ENCODE data around the gene C1QTNF12.

The C1QTNF12 gene

DNA sequence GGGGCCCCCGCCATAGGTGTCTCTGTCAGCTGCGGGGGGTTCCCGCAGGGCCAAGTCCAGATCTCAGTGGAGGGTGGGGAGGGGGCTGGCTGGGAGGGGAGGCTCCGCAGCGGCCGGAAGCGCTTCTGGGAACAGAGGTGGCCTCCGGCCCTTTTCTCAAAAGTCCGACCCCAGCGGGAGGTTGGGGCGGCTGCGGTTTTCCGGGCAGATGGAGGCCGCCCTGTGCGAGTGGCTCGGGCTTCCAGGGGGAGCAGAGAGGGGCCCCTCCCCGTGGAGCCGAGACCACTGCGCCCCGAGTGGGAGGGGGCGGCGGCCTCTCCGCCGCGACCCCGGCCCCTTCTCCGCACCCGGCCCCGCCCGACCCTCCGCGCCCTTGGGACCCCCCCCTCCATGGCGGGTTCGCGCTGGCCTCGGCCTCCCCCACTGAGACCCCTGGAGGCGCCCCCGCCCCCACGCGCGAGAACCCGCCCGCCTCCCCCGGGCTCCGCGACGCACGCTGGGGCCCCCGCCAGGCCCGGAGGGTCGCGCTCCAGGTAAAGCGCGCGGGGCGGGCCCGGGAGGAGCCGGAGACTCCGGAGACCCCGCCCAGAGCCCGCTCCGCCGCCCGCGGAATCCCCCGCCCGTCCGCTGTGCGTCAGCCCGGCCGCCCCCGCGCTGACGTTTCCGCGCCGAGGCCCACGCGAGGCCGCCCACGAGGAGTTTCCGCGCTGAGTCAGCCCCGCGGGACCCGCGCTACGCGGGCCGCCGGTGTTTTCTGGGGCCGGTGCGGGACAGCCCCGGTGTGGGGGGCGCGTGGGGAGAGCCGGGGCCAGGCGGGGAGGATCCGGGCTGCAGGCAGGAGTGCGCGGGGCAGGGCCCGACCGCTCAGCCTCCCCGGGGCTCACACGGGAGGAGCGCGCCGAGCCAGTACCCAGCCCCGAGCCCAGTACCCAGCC is 45.4 kb downstream of the C1QTNF12 start:
- no peak overlapping the region for H2AFZ ChIP-seq (ENCODE audit: low read length)
- no peak overlapping the region for H3K4me3 ChIP-seq (ENCODE audit: low read length)
- no peaks in the 10 kb centered on the region for H3K36me3 ChIP-seq (replicated peaks; ENCODE audit: insufficient read depth, low read length)
- no peaks in the 10 kb centered on the region for H3K9me3 ChIP-seq (replicated peaks; ENCODE audit: insufficient read depth, low read length)
- DNase-seq = no peak
- no peaks in the 10 kb centered on the region for H3F3A ChIP-seq (ENCODE audit: insufficient read depth, low read length)
- no peaks in the 10 kb centered on the region for H3K4me1 ChIP-seq (ENCODE audit: low read length)
- TF ChIP-seq EZH2phosphoT487 (IDR thresholded peaks at IDR 0.05; ENCODE audit: low read length) (no peak), EZH2 (optimal IDR thresholded peaks at IDR 0.05; ENCODE audit: low read depth, low read length) (no peak)
- TF ChIP-seq, protein P1, sequence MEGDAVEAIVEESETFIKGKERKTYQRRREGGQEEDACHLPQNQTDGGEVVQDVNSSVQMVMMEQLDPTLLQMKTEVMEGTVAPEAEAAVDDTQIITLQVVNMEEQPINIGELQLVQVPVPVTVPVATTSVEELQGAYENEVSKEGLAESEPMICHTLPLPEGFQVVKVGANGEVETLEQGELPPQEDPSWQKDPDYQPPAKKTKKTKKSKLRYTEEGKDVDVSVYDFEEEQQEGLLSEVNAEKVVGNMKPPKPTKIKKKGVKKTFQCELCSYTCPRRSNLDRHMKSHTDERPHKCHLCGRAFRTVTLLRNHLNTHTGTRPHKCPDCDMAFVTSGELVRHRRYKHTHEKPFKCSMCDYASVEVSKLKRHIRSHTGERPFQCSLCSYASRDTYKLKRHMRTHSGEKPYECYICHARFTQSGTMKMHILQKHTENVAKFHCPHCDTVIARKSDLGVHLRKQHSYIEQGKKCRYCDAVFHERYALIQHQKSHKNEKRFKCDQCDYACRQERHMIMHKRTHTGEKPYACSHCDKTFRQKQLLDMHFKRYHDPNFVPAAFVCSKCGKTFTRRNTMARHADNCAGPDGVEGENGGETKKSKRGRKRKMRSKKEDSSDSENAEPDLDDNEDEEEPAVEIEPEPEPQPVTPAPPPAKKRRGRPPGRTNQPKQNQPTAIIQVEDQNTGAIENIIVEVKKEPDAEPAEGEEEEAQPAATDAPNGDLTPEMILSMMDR (IDR thresholded peaks at IDR 0.05; ENCODE audit: low read length) = no peak
- no peak overlapping the region for H3K9ac ChIP-seq (ENCODE audit: low read length)
- no peaks in the 10 kb centered on the region for H3K9me2 ChIP-seq (replicated peaks; ENCODE audit: insufficient read depth, low read length)
- no peaks in the 10 kb centered on the region for H4K20me1 ChIP-seq (ENCODE audit: insufficient read depth, low read length)
- peaks cover 65% of the 10 kb centered on the region for H3K27me3 ChIP-seq (replicated peaks; ENCODE audit: insufficient read depth, low read length)
- no peaks in the 10 kb centered on the region for H3K79me2 ChIP-seq (ENCODE audit: low read length)
- no peak overlapping the region for H3K27ac ChIP-seq (ENCODE audit: low read length)
- H3K4me2 ChIP-seq (ENCODE audit: low read depth, low read length) = no peak overlapping the region

DNA sequence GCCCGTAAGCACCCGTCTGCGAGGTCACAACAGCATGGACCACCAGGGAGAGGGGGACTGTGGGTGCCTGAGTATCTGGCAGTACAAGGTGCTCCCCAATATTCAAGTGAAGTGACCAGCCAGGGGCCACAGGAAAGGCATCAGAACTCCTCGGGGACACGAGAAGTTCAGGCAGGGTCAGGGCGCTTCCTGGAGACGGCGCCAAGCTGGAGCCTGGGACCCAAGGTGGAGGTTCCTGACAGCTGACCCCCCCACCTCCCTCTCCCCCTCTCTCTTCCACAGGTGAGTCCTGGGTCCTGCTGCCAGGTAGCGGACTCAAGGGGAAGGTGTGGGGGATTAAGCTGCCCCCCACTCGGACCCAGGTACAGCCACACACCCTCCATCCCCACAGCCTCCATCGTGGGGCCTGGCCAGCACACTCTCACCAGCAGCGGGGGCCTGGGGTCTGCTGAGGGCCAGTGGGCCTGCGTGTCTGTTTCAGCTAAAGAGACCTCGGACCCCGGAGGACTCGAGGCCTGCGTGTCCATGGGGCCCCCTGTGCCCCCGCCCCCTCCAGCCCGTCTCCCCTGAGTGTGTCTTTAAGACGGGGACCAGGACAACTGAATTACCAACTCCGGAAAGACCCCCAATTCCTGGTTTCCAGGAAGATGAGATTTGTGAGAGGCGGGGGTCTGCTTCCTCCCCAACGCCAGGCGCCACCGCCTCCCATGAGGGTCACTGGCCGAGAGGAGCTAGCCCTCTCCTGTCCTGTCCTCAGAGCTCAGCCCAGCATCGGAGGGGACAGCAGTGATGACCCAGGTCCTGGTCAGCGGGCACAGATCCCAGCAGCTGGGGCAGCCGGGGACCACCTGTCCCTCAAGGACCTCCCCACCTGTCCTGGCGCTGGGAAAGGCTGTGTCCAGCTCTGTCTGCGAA is 46.3 kb downstream of the C1QTNF12 start:
- TF ChIP-seq, protein P1 (IDR thresholded peaks at IDR 0.05; ENCODE audit: low read length) = no peak
- no peak for TF ChIP-seq EZH2phosphoT487 (IDR thresholded peaks at IDR 0.05; ENCODE audit: low read length)
- TF ChIP-seq EZH2 (optimal IDR thresholded peaks at IDR 0.05; ENCODE audit: low read depth, low read length) = no peak
- H3K36me3 ChIP-seq (replicated peaks; ENCODE audit: insufficient read depth, low read length) = no peaks in the 10 kb centered on the region
- no peak overlapping the region for H3K4me2 ChIP-seq (ENCODE audit: low read depth, low read length)
- H3K9me3 ChIP-seq (replicated peaks; ENCODE audit: insufficient read depth, low read length) = no peaks in the 10 kb centered on the region
- DNase-seq = no peak
- no peaks in the 10 kb centered on the region for H3K9me2 ChIP-seq (replicated peaks; ENCODE audit: insufficient read depth, low read length)
- peaks cover 64% of the 10 kb centered on the region for H3K27me3 ChIP-seq (replicated peaks; ENCODE audit: insufficient read depth, low read length)
- H3K4me3 ChIP-seq (ENCODE audit: low read length) = no peak overlapping the region
- no peaks in the 10 kb centered on the region for H3K79me2 ChIP-seq (ENCODE audit: low read length)
- H3K27ac ChIP-seq (ENCODE audit: low read length) = no peak overlapping the region
- H3K4me1 ChIP-seq (ENCODE audit: low read length) = no peaks in the 10 kb centered on the region
- no peaks in the 10 kb centered on the region for H4K20me1 ChIP-seq (ENCODE audit: insufficient read depth, low read length)
- no peak overlapping the region for H2AFZ ChIP-seq (ENCODE audit: low read length)
- H3F3A ChIP-seq (ENCODE audit: insufficient read depth, low read length) = no peaks in the 10 kb centered on the region
- H3K9ac ChIP-seq (ENCODE audit: low read length) = no peak overlapping the region

DNA sequence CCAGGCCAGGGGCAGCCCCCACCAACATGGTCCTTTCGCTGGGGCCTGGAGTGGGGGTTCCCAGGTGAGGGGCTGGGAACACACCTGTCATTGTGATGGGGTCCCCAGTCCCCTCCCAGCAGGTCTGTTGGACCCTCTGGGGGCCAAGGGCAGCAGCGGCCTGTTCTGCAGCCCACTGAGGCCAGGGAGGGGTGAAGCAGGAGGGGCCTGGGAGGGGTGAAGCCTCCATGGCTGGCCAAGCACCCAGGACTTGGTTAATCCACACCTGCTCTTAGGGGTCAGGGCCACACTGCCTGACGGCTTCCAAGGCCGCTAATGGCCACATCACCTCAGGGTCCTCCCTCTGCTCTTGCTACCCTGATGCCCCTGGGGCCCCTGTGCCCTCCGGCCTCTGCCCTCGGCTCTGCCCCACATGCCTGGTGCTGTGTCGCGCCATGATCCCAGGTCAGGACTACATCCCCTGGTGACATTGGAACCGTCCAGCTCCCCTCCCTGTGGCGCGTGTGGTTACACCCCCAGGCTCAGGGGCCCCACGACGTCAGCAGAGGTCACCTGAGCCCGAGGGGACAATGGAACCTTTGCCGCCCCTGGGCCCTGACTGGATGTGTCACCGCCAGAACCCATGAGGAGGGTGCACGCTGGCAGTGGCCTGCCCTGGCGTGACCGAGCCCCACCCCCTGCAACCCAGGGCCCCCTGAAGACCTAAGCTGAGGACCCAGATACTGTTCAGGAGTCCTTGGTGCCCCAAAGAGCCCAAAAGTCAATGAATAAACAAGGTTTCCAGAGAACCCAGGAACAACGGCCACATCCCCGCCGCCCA is 47.2 kb downstream of the C1QTNF12 start:
- H3K4me3 ChIP-seq (ENCODE audit: low read length) = no peak overlapping the region
- H3K36me3 ChIP-seq (replicated peaks; ENCODE audit: insufficient read depth, low read length) = no peaks in the 10 kb centered on the region
- DNase-seq = no peak
- TF ChIP-seq, protein P1 (IDR thresholded peaks at IDR 0.05; ENCODE audit: low read length) = no peak
- TF ChIP-seq EZH2phosphoT487 (IDR thresholded peaks at IDR 0.05; ENCODE audit: low read length) = no peak
- TF ChIP-seq EZH2 (optimal IDR thresholded peaks at IDR 0.05; ENCODE audit: low read depth, low read length) = no peak
- no peak overlapping the region for H3K27ac ChIP-seq (ENCODE audit: low read length)
- H3K4me2 ChIP-seq (ENCODE audit: low read depth, low read length) = no peak overlapping the region
- no peaks in the 10 kb centered on the region for H3K9me3 ChIP-seq (replicated peaks; ENCODE audit: insufficient read depth, low read length)
- no peak overlapping the region for H2AFZ ChIP-seq (ENCODE audit: low read length)
- H3K9me2 ChIP-seq (replicated peaks; ENCODE audit: insufficient read depth, low read length) = no peaks in the 10 kb centered on the region
- peaks cover 64% of the 10 kb centered on the region for H3K27me3 ChIP-seq (replicated peaks; ENCODE audit: insufficient read depth, low read length)
- H4K20me1 ChIP-seq (ENCODE audit: insufficient read depth, low read length) = no peaks in the 10 kb centered on the region
- H3K9ac ChIP-seq (ENCODE audit: low read length) = no peak overlapping the region
- no peaks in the 10 kb centered on the region for H3K79me2 ChIP-seq (ENCODE audit: low read length)
- no peaks in the 10 kb centered on the region for H3K4me1 ChIP-seq (ENCODE audit: low read length)
- no peaks in the 10 kb centered on the region for H3F3A ChIP-seq (ENCODE audit: insufficient read depth, low read length)

Measured in MM.1S (cell line).